GM18526 (cell line): ENCODE data around the gene CCDC24.

Experiments
- POLR2A ChIP-seq: IDR thresholded peaks from 3 replicates; pipeline ENCODE4 v1.6.1; 2011; ENCODE audit not compliant: insufficient read length; ENCODE audit errors: extremely low read depth

The CCDC24 gene

GRCh38 chr1:43997295-43997999 lies 6.0 kb downstream of the CCDC24 start:
- TF ChIP-seq POLR2A: no peak

- TF ChIP-seq POLR2A: no peak
Measured at GRCh38 chr1:43998000-43998378, 6.6 kb downstream of the CCDC24 start.

- no peak for TF ChIP-seq POLR2A
Measured at GRCh38 chr1:43999455-43999854, 8.1 kb downstream of the CCDC24 start.

GRCh38 chr1:44000122-44000665 lies 8.8 kb downstream of the CCDC24 start:
- TF ChIP-seq POLR2A: no peak

- no peak for TF ChIP-seq POLR2A
Measured at GRCh38 chr1:44002165-44002564, 10.8 kb downstream of the CCDC24 start.

GRCh38 chr1:44002606-44003157 lies 11.3 kb downstream of the CCDC24 start:
- TF ChIP-seq POLR2A: no peak

GRCh38 chr1:44008259-44008658 lies 16.9 kb downstream of the CCDC24 start:
- no peak for TF ChIP-seq POLR2A

GRCh38 chr1:44010935-44011471 lies 19.6 kb downstream of the CCDC24 start:
- no peak for TF ChIP-seq POLR2A

- TF ChIP-seq POLR2A: no peak
Measured at GRCh38 chr1:44012404-44012803, 21.0 kb downstream of the CCDC24 start.

GRCh38 chr1:44012941-44013609 lies 21.7 kb downstream of the CCDC24 start:
- TF ChIP-seq POLR2A: no peak

GRCh38 chr1:44013949-44014348 lies 22.6 kb downstream of the CCDC24 start:
- no peak for TF ChIP-seq POLR2A

GRCh38 chr1:44014365-44015104 lies 23.1 kb downstream of the CCDC24 start:
- no peak for TF ChIP-seq POLR2A

- no peak for TF ChIP-seq POLR2A
Measured at GRCh38 chr1:44015206-44015605, 23.8 kb downstream of the CCDC24 start.

GRCh38 chr1:44016041-44016889 lies 24.9 kb downstream of the CCDC24 start:
- no peak for TF ChIP-seq POLR2A
